Fibroblast of lung (primary cell): ENCODE measurements around the gene MAGI2. TPM values are rescaled to one million over a fixed set of nuclear protein-coding genes. Genes with fewer than 3 reads are reported as not detected.

Experiments used
- DNase-seq, 2 donors: peaks; one replicate each; pipeline versions ENCODE4 v3.0.0 to v3.0.0-alpha.2; 2010; ENCODE audit warnings: low read depth in 2 of 2
- H2AFZ ChIP-seq: 2 replicates; pipeline ENCODE4 v1.5.1; 2012; ENCODE audit warnings: low read length, control low read depth, inconsistent platforms
- H3K27ac ChIP-seq: 2 replicates; pipeline ENCODE4 v1.5.1; 2011; ENCODE audit warnings: low read length, control low read depth; ENCODE audit not compliant: insufficient read depth
- H3K27me3 ChIP-seq: 2 replicates; pipeline ENCODE4 v1.5.1; 2011; ENCODE audit warnings: mild to moderate bottlenecking, low read length; ENCODE audit not compliant: control insufficient read depth, insufficient read depth
- H3K36me3 ChIP-seq: 2 replicates; pipeline ENCODE4 v1.5.1; 2011; ENCODE audit warnings: low read length; ENCODE audit not compliant: control insufficient read depth, insufficient read depth
- H3K4me1 ChIP-seq: 2 replicates; pipeline ENCODE4 v1.5.1; 2011; ENCODE audit warnings: low read length; ENCODE audit not compliant: control insufficient read depth, insufficient read depth; ENCODE audit errors: extremely low read depth
- H3K4me2 ChIP-seq: 2 replicates; pipeline ENCODE4 v1.5.1; 2011; ENCODE audit warnings: low read length, control low read depth; ENCODE audit not compliant: insufficient read depth; ENCODE audit errors: extremely low read depth
- H3K4me3 ChIP-seq, 4 experiments: fragments of 200-600 bp in 1 of 4; sonication (generic) in 1 of 4; replicated peaks in 1 of 4; 2 replicates each; pipeline ENCODE4 v1.5.1; 2011 to 2016; ENCODE audit warnings: low read length in 4 of 4, low read depth in 3 of 4, mild to moderate bottlenecking in 3 of 4, control low read depth in 2 of 4, inconsistent platforms in 1 of 4, mixed read lengths in 1 of 4; ENCODE audit not compliant: insufficient read depth in 1 of 4; ENCODE audit errors: control extremely low read depth in 1 of 4
- H3K79me2 ChIP-seq: 2 replicates; pipeline ENCODE4 v1.5.1; 2012; ENCODE audit warnings: mild to moderate bottlenecking, low read length, inconsistent platforms; ENCODE audit not compliant: control insufficient read depth, insufficient read depth
- H3K9ac ChIP-seq: 2 replicates; pipeline ENCODE4 v1.5.1; 2011; ENCODE audit warnings: mild to moderate bottlenecking, low read length, control low read depth; ENCODE audit not compliant: insufficient read depth
- H3K9me3 ChIP-seq: 2 replicates; pipeline ENCODE4 v1.5.1; 2012; ENCODE audit warnings: low read depth, low read length; ENCODE audit not compliant: control insufficient read depth, insufficient read depth
- H4K20me1 ChIP-seq: 2 replicates; pipeline ENCODE4 v1.5.1; 2011; ENCODE audit warnings: low read length; ENCODE audit not compliant: control insufficient read depth, insufficient read depth; ENCODE audit errors: extremely low read depth
- EZH2 ChIP-seq: IDR thresholded peaks from 2 replicates; pipeline ENCODE4 v1.5.1; 2012; ENCODE audit warnings: low read length, control low read depth, mild to moderate bottlenecking; ENCODE audit errors: missing control alignments
- polyA plus RNA-seq, 2 donors: library from polyadenylated mRNA; depleted of rRNA in 1 of 2; stranded (reverse) in 1 of 2; unstranded in 1 of 2; fragments of >200 nt; gene quantifications; 2 replicates each; pipeline ENCODE4 v1.2.1, GENCODE V29; 2011 to 2012; ENCODE audit warnings: missing spikeins in 1 of 2
- total RNA-seq: library from RNA; depleted of rRNA; stranded (reverse); fragments of >200 nt; gene quantifications from 2 replicates; pipeline ENCODE4 v1.2.1, GENCODE V29; 2014
- TF ChIP-seq, protein P1 (sequence below), 2 donors: IDR thresholded peaks in 1 of 2; conservative IDR thresholded peaks in 1 of 2; 1 replicate in 1 of 2; 2 replicates in 1 of 2; pipeline ENCODE4 v1.5.1; 2011 to 2012; ENCODE audit warnings: low read length in 2 of 2, control low read depth in 1 of 2, inconsistent platforms in 1 of 2, low read depth in 1 of 2, mild to moderate bottlenecking in 1 of 2

Gene MAGI2
- total and polyA plus RNA-seq, 2 donors (not counting 1 experiment from before 2014, with no cell fraction given): 1.8 to 17.0 TPM

GRCh38 chr7:78134774-78135173 lies 1318.7 kb downstream of the MAGI2 start:
- no peaks in the 10 kb centered on the region for H3K27me3 ChIP-seq
- H3K9me3 ChIP-seq: no peaks in the 10 kb centered on the region
- no peak for TF ChIP-seq EZH2
- TF ChIP-seq, protein P1, sequence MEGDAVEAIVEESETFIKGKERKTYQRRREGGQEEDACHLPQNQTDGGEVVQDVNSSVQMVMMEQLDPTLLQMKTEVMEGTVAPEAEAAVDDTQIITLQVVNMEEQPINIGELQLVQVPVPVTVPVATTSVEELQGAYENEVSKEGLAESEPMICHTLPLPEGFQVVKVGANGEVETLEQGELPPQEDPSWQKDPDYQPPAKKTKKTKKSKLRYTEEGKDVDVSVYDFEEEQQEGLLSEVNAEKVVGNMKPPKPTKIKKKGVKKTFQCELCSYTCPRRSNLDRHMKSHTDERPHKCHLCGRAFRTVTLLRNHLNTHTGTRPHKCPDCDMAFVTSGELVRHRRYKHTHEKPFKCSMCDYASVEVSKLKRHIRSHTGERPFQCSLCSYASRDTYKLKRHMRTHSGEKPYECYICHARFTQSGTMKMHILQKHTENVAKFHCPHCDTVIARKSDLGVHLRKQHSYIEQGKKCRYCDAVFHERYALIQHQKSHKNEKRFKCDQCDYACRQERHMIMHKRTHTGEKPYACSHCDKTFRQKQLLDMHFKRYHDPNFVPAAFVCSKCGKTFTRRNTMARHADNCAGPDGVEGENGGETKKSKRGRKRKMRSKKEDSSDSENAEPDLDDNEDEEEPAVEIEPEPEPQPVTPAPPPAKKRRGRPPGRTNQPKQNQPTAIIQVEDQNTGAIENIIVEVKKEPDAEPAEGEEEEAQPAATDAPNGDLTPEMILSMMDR (conservative IDR thresholded peaks at IDR 0.05 in 1 of 2, IDR thresholded peaks at IDR 0.05 in 1 of 2; ENCODE audit: low read depth in 1 of 2, low read length in 2 of 2): no peak
- no peaks in the 10 kb centered on the region for H3K36me3 ChIP-seq
- no peaks in the 10 kb centered on the region for H3K79me2 ChIP-seq
- H3K9ac ChIP-seq: no peak overlapping the region
- no peak for DNase-seq
- no peak overlapping the region for H3K27ac ChIP-seq
- H3K4me2 ChIP-seq: no peak overlapping the region
- H4K20me1 ChIP-seq: no peaks in the 10 kb centered on the region
- no peak overlapping the region for H3K4me3 ChIP-seq
- H2AFZ ChIP-seq: no peak overlapping the region
- H3K4me1 ChIP-seq: peaks cover 2% of the 10 kb centered on the region

- Histone ChIP-seq H3K36me3 (no peaks in the 10 kb centered on the region), H4K20me1 (no peaks in the 10 kb centered on the region), H3K79me2 (no peaks in the 10 kb centered on the region), H3K27ac (no peak overlapping the region), H3K9ac (no peak overlapping the region), H3K4me2 (no peak overlapping the region), H3K4me1 (peaks cover 2% of the 10 kb centered on the region), H3K9me3 (no peaks in the 10 kb centered on the region), H3K4me3 (no peak overlapping the region), H2AFZ (no peak overlapping the region), H3K27me3 (no peaks in the 10 kb centered on the region)
- DNase-seq: peak; percentile 58 to 76
- no peak for TF ChIP-seq EZH2
- TF ChIP-seq, protein P1 (conservative IDR thresholded peaks at IDR 0.05 in 1 of 2, IDR thresholded peaks at IDR 0.05 in 1 of 2; ENCODE audit: low read depth in 1 of 2, low read length in 2 of 2): peak; percentile 68 to 71
Observed at GRCh38 chr7:78134256-78134655, 1319.2 kb downstream of the MAGI2 start.

- Histone ChIP-seq H3K9ac (no peak overlapping the region), H3K9me3 (no peaks in the 10 kb centered on the region), H3K4me1 (peaks cover 1% of the 10 kb centered on the region), H3K27ac (no peak overlapping the region), H3K79me2 (no peaks in the 10 kb centered on the region), H3K27me3 (no peaks in the 10 kb centered on the region), H3K4me2 (no peak overlapping the region), H2AFZ (no peak overlapping the region), H4K20me1 (no peaks in the 10 kb centered on the region), H3K36me3 (no peaks in the 10 kb centered on the region), H3K4me3 (no peak overlapping the region)
- DNase-seq: no peak
- no peak for TF ChIP-seq EZH2
- TF ChIP-seq, protein P1 (conservative IDR thresholded peaks at IDR 0.05 in 1 of 2, IDR thresholded peaks at IDR 0.05 in 1 of 2; ENCODE audit: low read depth in 1 of 2, low read length in 2 of 2): no peak
Observed at GRCh38 chr7:78130446-78131215, 1322.8 kb downstream of the MAGI2 start.
